CD4-positive, alpha-beta T cell (primary cell): ENCODE measurements around the gene APOLD1. TPM values are rescaled to one million over a fixed set of nuclear protein-coding genes. Genes with fewer than 3 reads are reported as not detected.
A peak's percentile ranks its signal among the peaks of the same experiment; 100 is the strongest.

Experiments used
- ATAC-seq: fragments of 200-7000 bp; cut with Tn5 transposase; one replicate; pipeline ENCODE4 v1.10.0; 2022; ENCODE audit warnings: mild to moderate bottlenecking; ENCODE audit not compliant: poor library complexity
- CTCF ChIA-PET: fragments of 350-600 bp; sonication (Branson Sonifier 250); formaldehyde crosslinking; loops from one replicate; lab custom pipeline; 2021; ENCODE audit warnings: antibody characterized with exemption, inconsistent platforms; lab: Charles Lee
- POLR2A ChIA-PET: fragments of 350-600 bp; sonication (Branson Sonifier 250); formaldehyde crosslinking; loops from one replicate; lab custom pipeline; 2021; ENCODE audit warnings: antibody characterized with exemption, inconsistent platforms; lab: Charles Lee
- DNase-seq, 14 experiments: peaks; one replicate each; pipeline ENCODE4 v3.0.0-alpha.2; 2013 to 2020; ENCODE audit warnings: mixed read lengths in 2 of 14
- H3K27ac ChIP-seq, 2 donors: one replicate each; pipeline versions ENCODE4 v1.5.1 to v1.7.0; 2013; ENCODE audit warnings: low read length in 2 of 2, low read depth in 1 of 2, mild to moderate bottlenecking in 1 of 2
- H3K27me3 ChIP-seq, 2 experiments: 1 replicate in 1 of 2; 2 replicates in 1 of 2; pipeline versions ENCODE4 v1.6.1 to v1.7.0; 2013; ENCODE audit warnings: low read length in 2 of 2, control low read depth in 1 of 2, mild to moderate bottlenecking in 1 of 2, moderate library complexity in 1 of 2; ENCODE audit not compliant: insufficient read depth in 2 of 2, control insufficient read depth in 1 of 2
- H3K36me3 ChIP-seq: one replicate; pipeline ENCODE4 v1.6.1; 2013; ENCODE audit warnings: low read length, control low read depth; ENCODE audit not compliant: insufficient read depth
- H3K4me1 ChIP-seq: one replicate; pipeline ENCODE4 v1.6.1; 2013; ENCODE audit warnings: low read length, control low read depth; ENCODE audit not compliant: insufficient read depth
- H3K4me3 ChIP-seq: one replicate; pipeline ENCODE4 v1.5.1; 2013; ENCODE audit warnings: mild to moderate bottlenecking, low read length, moderate library complexity
- H3K9me3 ChIP-seq, 2 experiments: 1 replicate in 1 of 2; 2 replicates in 1 of 2; pipeline versions ENCODE4 v1.6.1 to v1.7.0; 2013; ENCODE audit warnings: low read length in 2 of 2, mild to moderate bottlenecking in 2 of 2, control low read depth in 1 of 2, moderate library complexity in 1 of 2; ENCODE audit not compliant: control insufficient read depth in 1 of 2, insufficient read depth in 1 of 2
- H3K27ac Mint-ChIP-seq: one replicate; pipeline ENCODE4 v1.8.0; 2020; ENCODE audit warnings: mixed read lengths
- H3K27me3 Mint-ChIP-seq: one replicate; pipeline ENCODE4 v1.8.0; 2021; ENCODE audit warnings: mixed read lengths
- H3K36me3 Mint-ChIP-seq: one replicate; pipeline ENCODE4 v1.8.0; 2021; ENCODE audit warnings: low read depth, mixed read lengths
- H3K4me1 Mint-ChIP-seq: one replicate; pipeline ENCODE4 v1.8.0; 2021; ENCODE audit warnings: low read depth, mixed read lengths
- H3K4me3 Mint-ChIP-seq: one replicate; pipeline ENCODE4 v1.8.0; 2020; ENCODE audit warnings: mild to moderate bottlenecking, mixed read lengths
- H3K9me3 Mint-ChIP-seq: one replicate; pipeline ENCODE4 v1.8.0; 2020; ENCODE audit warnings: mixed read lengths
- intact Hi-C, 2 experiments: fragments of 100-400 bp; cut with DNase I in 1 of 2; cut with micrococcal nuclease in 1 of 2; formaldehyde crosslinking; loops; one replicate each; pipeline versions ENCODE4 v1.15.1 to v1.9.0; 2023 to 2025; cut with DNase I, micrococcal nuclease
- total RNA-seq, 174 experiments: library from RNA in 2 of 174; stranded (reverse) in 2 of 174; gene quantifications; one replicate each; pipeline ENCODE4 v1.2.3 and lab custom pipeline; 2021 to 2026
- TF ChIP-seq, protein P1 (sequence below): fragments of 200-600 bp; IDR thresholded peaks from one replicate; pipeline ENCODE4 v1.8.0; 2022; ENCODE audit warnings: antibody characterized with exemption, mild to moderate bottlenecking

The APOLD1 gene
- total RNA-seq, 2 experiments from 2014 or later, result 1.8 to 3.4 TPM

DNA sequence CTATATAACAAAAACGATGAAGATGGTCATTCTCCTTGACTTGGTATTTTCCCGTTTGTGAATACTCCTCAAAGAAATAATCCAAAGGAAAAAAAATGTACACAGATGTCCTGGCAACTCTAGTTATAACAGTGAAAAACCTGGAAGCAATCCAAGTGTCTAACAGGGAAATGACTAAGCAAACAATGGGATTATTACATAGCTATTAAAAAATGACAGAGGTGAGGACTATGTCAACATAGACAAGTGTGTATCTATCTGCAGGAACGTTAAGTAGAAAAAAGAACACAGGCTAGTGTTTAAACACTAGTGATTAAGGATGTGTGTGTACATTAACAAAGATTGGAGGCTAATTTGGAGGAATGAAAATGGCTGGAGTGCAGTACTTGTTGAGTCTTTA lies 5.9 kb upstream of the APOLD1 start:
- Histone ChIP-seq H3K9me3 (no peaks in the 10 kb centered on the region), H3K4me3 (no peak overlapping the region), H3K4me1 (no peaks in the 10 kb centered on the region), H3K36me3 (no peaks in the 10 kb centered on the region), H3K27ac (no peak overlapping the region), H3K27me3 (no peaks in the 10 kb centered on the region)
- Mint-ChIP-seq H3K9me3 (no peaks in the 10 kb centered on the region), H3K27me3 (no peaks in the 10 kb centered on the region), H3K4me1 (no peaks in the 10 kb centered on the region), H3K36me3 (no peaks in the 10 kb centered on the region), H3K27ac (no peak overlapping the region), H3K4me3 (no peak overlapping the region)
- ATAC-seq, result no peak
- POLR2A ChIA-PET, result interaction anchor here (0.6 kb wide), 1 partner anchor 54 kb away, joined by 3 read pairs; no protein-coding TSS in a partner anchor
- TF ChIP-seq, protein P1, sequence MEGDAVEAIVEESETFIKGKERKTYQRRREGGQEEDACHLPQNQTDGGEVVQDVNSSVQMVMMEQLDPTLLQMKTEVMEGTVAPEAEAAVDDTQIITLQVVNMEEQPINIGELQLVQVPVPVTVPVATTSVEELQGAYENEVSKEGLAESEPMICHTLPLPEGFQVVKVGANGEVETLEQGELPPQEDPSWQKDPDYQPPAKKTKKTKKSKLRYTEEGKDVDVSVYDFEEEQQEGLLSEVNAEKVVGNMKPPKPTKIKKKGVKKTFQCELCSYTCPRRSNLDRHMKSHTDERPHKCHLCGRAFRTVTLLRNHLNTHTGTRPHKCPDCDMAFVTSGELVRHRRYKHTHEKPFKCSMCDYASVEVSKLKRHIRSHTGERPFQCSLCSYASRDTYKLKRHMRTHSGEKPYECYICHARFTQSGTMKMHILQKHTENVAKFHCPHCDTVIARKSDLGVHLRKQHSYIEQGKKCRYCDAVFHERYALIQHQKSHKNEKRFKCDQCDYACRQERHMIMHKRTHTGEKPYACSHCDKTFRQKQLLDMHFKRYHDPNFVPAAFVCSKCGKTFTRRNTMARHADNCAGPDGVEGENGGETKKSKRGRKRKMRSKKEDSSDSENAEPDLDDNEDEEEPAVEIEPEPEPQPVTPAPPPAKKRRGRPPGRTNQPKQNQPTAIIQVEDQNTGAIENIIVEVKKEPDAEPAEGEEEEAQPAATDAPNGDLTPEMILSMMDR, result no peak
- no peak for DNase-seq
- intact Hi-C loops, result no loop called here
- CTCF ChIA-PET, result no interaction called here

GRCh38 chr12:12784116-12784515 lies 1.3 kb upstream of the APOLD1 start:
- ChIA-PET POLR2A (no interaction called here), CTCF (interaction anchor here (0.5 kb wide), 1 partner anchor 99 kb away, joined by 3 read pairs; no protein-coding TSS in a partner anchor)
- ATAC-seq, result no peak

GRCh38 chr12:12786351-12786705 lies 869 bp downstream of the APOLD1 start:
- Histone ChIP-seq H3K4me3 (peak overlapping the region; percentile 79), H3K36me3 (no peaks in the 10 kb centered on the region), H3K27ac (peak overlapping the region in 1 of 2 donors; percentile 64), H3K9me3 (no peaks in the 10 kb centered on the region), H3K4me1 (peaks cover 27% of the 10 kb centered on the region), H3K27me3 (no peaks in the 10 kb centered on the region)
- intact Hi-C loops, result loop anchor here (2.0 to 10.0 kb wide), 4 partner anchors 60 to 308 kb away; partner anchors contain the start of gene HEBP1 (in 1 of the 2)
- Mint-ChIP-seq H3K4me3 (peak overlapping the region; percentile 85), H3K27me3 (no peaks in the 10 kb centered on the region), H3K9me3 (no peaks in the 10 kb centered on the region), H3K27ac (peak overlapping the region; percentile 83), H3K36me3 (no peaks in the 10 kb centered on the region), H3K4me1 (peaks cover 20% of the 10 kb centered on the region)
- POLR2A ChIA-PET, result interaction anchor here (0.6 to 3.5 kb wide), 14 partner anchors 17 to 429 kb away, joined by 3 to 31 read pairs (median 4); partner anchors contain the start of genes BORCS5, DDX47 and FAM234B
- DNase-seq, result no peak
- CTCF ChIA-PET, result interaction anchor here (0.8 to 1.3 kb wide), 2 partner anchors 13 to 27 kb away, joined by 3 read pairs; no protein-coding TSS in a partner anchor
- ATAC-seq, result peak; percentile 8
- TF ChIP-seq, protein P1, result no peak

More at GRCh38 chr12:12784116-12784515, 1.3 kb upstream of the APOLD1 start:
- Histone ChIP-seq H3K4me3 (no peak overlapping the region), H3K9me3 (no peaks in the 10 kb centered on the region), H3K27ac (no peak overlapping the region), H3K4me1 (peaks cover 27% of the 10 kb centered on the region), H3K36me3 (no peaks in the 10 kb centered on the region), H3K27me3 (no peaks in the 10 kb centered on the region)
- no peaks in the 10 kb centered on the region for H3K27me3 Mint-ChIP-seq
- peaks cover 20% of the 10 kb centered on the region for H3K4me1 Mint-ChIP-seq
- H3K9me3 Mint-ChIP-seq, result no peaks in the 10 kb centered on the region
- H3K27ac Mint-ChIP-seq, result no peak overlapping the region
- intact Hi-C loops, result loop anchor here in 1 of 2 experiments (10.0 kb wide), 1 partner anchor 311 kb away; no protein-coding TSS in a partner anchor
- DNase-seq, result no peak
- TF ChIP-seq, protein P1, result no peak
- H3K36me3 Mint-ChIP-seq, result no peaks in the 10 kb centered on the region
- H3K4me3 Mint-ChIP-seq, result peak overlapping the region; percentile 31
